Measurements from ENCODE around the gene PCDHB7.
"Not testable (repeated sequence)": the region's sequence is repeated elsewhere in the genome, so short reads cannot be mapped to it uniquely, and the experiment has no call there.

Gene PCDHB7

DNA sequence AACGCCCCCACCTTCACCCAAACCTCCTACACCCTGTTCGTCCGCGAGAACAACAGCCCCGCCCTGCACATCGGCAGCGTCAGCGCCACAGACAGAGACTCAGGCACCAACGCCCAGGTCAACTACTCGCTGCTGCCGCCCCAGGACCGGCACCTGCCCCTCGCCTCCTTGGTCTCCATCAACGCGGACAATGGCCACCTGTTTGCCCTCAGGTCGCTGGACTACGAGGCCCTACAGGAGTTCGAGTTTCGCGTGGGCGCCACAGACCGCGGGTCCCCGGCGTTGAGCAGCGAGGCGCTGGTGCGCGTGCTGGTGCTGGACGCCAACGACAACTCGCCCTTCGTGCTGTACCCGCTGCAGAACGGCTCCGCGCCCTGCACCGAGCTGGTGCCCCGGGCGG lies 52.4 kb downstream of the PCDHB7 start:
- DNase-seq (ENCODE audit: low read depth) = not testable (repeated sequence)

GRCh38 chr5:141225421-141225820 lies 53.0 kb downstream of the PCDHB7 start:
- not testable (repeated sequence) for DNase-seq (ENCODE audit: low read depth)
